ENCODE results near the gene TBC1D23. TPM values are rescaled to one million over a fixed set of nuclear protein-coding genes. Genes with fewer than 3 reads are reported as not detected.

The TBC1D23 gene
- polyA plus RNA-seq, 1 donor (not counting 4 experiments of a cell fraction or from before 2014, with no cell fraction given) = 42.4 TPM

- no peak for FAIRE-seq
- H3K4me2 ChIP-seq (ENCODE audit: control insufficient read depth, extremely low read depth, insufficient read depth, low read depth, low read length) = peak overlapping the region; percentile 91
- no peak for DNase-seq (ENCODE audit: low read depth, low spot score)
- peak overlapping the region in 1 of 3 experiments; percentile 21 for H3K4me3 ChIP-seq (ENCODE audit: control insufficient read depth in 2 of 3, extremely low read depth in 1 of 3, insufficient read depth in 2 of 3, low read depth in 1 of 3, low read length in 3 of 3)
- H3K27ac ChIP-seq (ENCODE audit: control insufficient read depth, insufficient read depth, low read length) = no peak overlapping the region
- peaks cover 74% of the 10 kb centered on the region for H3K4me1 ChIP-seq (ENCODE audit: control insufficient read depth, extremely low read depth, insufficient read depth, low read length)
- H3K79me2 ChIP-seq (ENCODE audit: control insufficient read depth, insufficient read depth, low read length) = peaks cover 79% of the 10 kb centered on the region
- H3K27me3 ChIP-seq (ENCODE audit: control insufficient read depth, extremely low read depth, insufficient read depth, low read length) = no peaks in the 10 kb centered on the region
- H3K9me1 ChIP-seq (ENCODE audit: control insufficient read depth, extremely low read depth, insufficient read depth, low read length) = no peaks in the 10 kb centered on the region
- H3K9me3 ChIP-seq (ENCODE audit: control insufficient read depth, low read depth, low read length) = no peaks in the 10 kb centered on the region
- H4K20me1 ChIP-seq (ENCODE audit: control insufficient read depth, extremely low read depth, insufficient read depth, low read length) = no peaks in the 10 kb centered on the region
- H3K9ac ChIP-seq (ENCODE audit: control insufficient read depth, extremely low read depth, insufficient read depth, low read length) = no peak overlapping the region
- H3K36me3 ChIP-seq (ENCODE audit: control insufficient read depth in 2 of 2, extremely low read depth in 1 of 2, insufficient read depth in 2 of 2, low read length in 2 of 2) = no peaks in the 10 kb centered on the region
- dilution Hi-C loops (cut with MboI; ENCODE audit: extremely low pct_ligation_motif_present, low sequenced_read_pairs) = no loop called here
- no peak overlapping the region for H2AFZ ChIP-seq (ENCODE audit: control insufficient read depth, low read length)
- no peak for TF ChIP-seq CTCF (optimal IDR thresholded peaks at IDR 0.05 in 1 of 3, IDR thresholded peaks at IDR 0.05 in 1 of 3, conservative IDR thresholded peaks at IDR 0.05 in 1 of 3; ENCODE audit: extremely low read depth in 1 of 3, insufficient read depth in 2 of 3, low read length in 3 of 3)
- no peak for TF ChIP-seq EZH2 (IDR thresholded peaks at IDR 0.05; ENCODE audit: low read length)
These were observed 4.2 kb downstream of the TBC1D23 start for GRCh38 chr3:100265016-100265415.

GRCh38 chr3:100266531-100266930 is 5.7 kb downstream of the TBC1D23 start:
- no peak overlapping the region for H2AFZ ChIP-seq (ENCODE audit: control insufficient read depth, low read length)
- no peak for TF ChIP-seq CTCF (optimal IDR thresholded peaks at IDR 0.05 in 1 of 3, IDR thresholded peaks at IDR 0.05 in 1 of 3, conservative IDR thresholded peaks at IDR 0.05 in 1 of 3; ENCODE audit: extremely low read depth in 1 of 3, insufficient read depth in 2 of 3, low read length in 3 of 3)
- no peak for TF ChIP-seq EZH2 (IDR thresholded peaks at IDR 0.05; ENCODE audit: low read length)
- H3K27ac ChIP-seq (ENCODE audit: control insufficient read depth, insufficient read depth, low read length) = no peak overlapping the region
- peaks cover 83% of the 10 kb centered on the region for H3K4me1 ChIP-seq (ENCODE audit: control insufficient read depth, extremely low read depth, insufficient read depth, low read length)
- no peak for DNase-seq (ENCODE audit: low read depth, low spot score)
- no peak for FAIRE-seq
- H3K27me3 ChIP-seq (ENCODE audit: control insufficient read depth, extremely low read depth, insufficient read depth, low read length) = no peaks in the 10 kb centered on the region
- no peaks in the 10 kb centered on the region for H4K20me1 ChIP-seq (ENCODE audit: control insufficient read depth, extremely low read depth, insufficient read depth, low read length)
- peak overlapping the region; percentile 6 for H3K4me2 ChIP-seq (ENCODE audit: control insufficient read depth, extremely low read depth, insufficient read depth, low read depth, low read length)
- dilution Hi-C loops (cut with MboI; ENCODE audit: extremely low pct_ligation_motif_present, low sequenced_read_pairs) = no loop called here
- peak overlapping the region in 1 of 3 experiments; percentile 5 for H3K4me3 ChIP-seq (ENCODE audit: control insufficient read depth in 2 of 3, extremely low read depth in 1 of 3, insufficient read depth in 2 of 3, low read depth in 1 of 3, low read length in 3 of 3)
- H3K36me3 ChIP-seq (ENCODE audit: control insufficient read depth in 2 of 2, extremely low read depth in 1 of 2, insufficient read depth in 2 of 2, low read length in 2 of 2) = no peaks in the 10 kb centered on the region
- H3K79me2 ChIP-seq (ENCODE audit: control insufficient read depth, insufficient read depth, low read length) = peaks cover 78% of the 10 kb centered on the region
- no peak overlapping the region for H3K9ac ChIP-seq (ENCODE audit: control insufficient read depth, extremely low read depth, insufficient read depth, low read length)
- no peaks in the 10 kb centered on the region for H3K9me1 ChIP-seq (ENCODE audit: control insufficient read depth, extremely low read depth, insufficient read depth, low read length)
- no peaks in the 10 kb centered on the region for H3K9me3 ChIP-seq (ENCODE audit: control insufficient read depth, low read depth, low read length)

Measured in keratinocyte (primary cell).